ENCODE measurements around the gene CHST11. TPM values are rescaled to one million over a fixed set of nuclear protein-coding genes. Genes with fewer than 3 reads are reported as not detected.

Gene CHST11
- total and polyA plus RNA-seq, 3 donors from 2014 or later = 5.1 to 36.9 (median 23.9) TPM

DNA sequence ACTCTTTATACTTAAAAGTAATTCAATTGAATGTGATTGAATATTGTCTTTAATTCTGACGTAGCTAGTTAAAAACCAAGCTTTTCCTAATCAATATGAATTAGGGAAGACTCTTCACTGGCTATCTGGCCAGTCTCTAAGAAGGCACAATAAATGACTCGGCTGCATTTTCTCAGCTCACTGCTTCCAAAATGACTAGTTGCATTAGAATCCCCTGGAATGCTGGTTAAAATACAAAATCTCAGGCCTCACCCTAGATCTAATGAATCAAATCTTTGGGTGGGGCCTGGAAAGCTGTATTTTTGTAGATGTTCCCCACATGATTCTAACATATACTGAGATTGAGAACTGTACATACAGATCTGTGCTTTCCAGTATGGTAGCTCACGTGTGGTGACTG lies 242.1 kb downstream of the CHST11 start:
- DNase-seq = no peak
- Histone ChIP-seq H3K4me1 (peaks cover 7% of the 10 kb centered on the region), H3K9me3 (no peaks in the 10 kb centered on the region), H3K4me3 (no peak overlapping the region), H3K27me3 (no peaks in the 10 kb centered on the region), H3K36me3 (ENCODE audit: low read depth, missing control alignments) (no peaks in the 10 kb centered on the region), H3K27ac (no peak overlapping the region)
- TF ChIP-seq POLR2A (IDR thresholded peaks at IDR 0.05) (no peak), CTCF (IDR thresholded peaks at IDR 0.05) (no peak)
- intact Hi-C loops (cut with DNase I; ENCODE audit: low total_unique reads) = no loop called here
- 86 to 90% methylated on average over 3 of the region's 3 CpGs for WGBS, 2 donors

DNA sequence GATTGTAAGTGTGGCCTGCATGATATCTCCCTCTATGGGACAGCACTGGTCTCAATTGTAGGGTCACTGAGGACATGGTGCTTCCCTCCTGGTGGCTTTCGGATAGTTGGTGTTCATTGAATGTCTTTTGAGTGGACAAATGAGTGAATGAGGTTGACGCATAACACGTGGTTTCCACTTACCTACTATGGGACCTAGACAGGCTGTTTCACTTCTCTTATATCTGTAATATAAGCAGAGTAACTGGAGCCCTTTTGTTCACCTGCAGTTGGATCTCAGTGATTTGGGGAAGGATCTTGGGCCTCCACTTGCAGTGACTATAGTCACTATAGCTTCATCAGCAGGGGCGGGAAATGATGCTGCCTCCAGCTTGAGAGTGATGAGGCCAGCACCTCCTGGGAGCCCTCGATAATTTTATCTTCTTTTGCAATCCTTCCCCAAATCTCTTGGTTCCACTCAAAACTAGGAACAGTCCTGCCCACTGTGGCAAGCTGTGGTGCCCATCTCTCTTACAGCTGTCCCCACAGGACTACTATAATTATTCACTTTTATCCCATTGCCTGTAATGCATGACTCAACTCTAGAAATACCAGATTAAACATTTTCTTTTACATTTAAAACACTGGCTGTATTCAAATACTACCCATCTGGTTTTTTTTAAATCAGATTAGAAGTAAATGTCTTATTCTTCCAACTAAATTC lies 242.9 kb downstream of the CHST11 start:
- 81 to 85% methylated on average over 5 of the region's 5 CpGs for WGBS, 2 donors
- Histone ChIP-seq H3K27ac (no peak overlapping the region), H3K36me3 (ENCODE audit: low read depth, missing control alignments) (no peaks in the 10 kb centered on the region), H3K9me3 (no peaks in the 10 kb centered on the region), H3K4me1 (peaks cover 7% of the 10 kb centered on the region), H3K4me3 (no peak overlapping the region), H3K27me3 (no peaks in the 10 kb centered on the region)
- no peak for DNase-seq
- TF ChIP-seq CTCF (IDR thresholded peaks at IDR 0.05) (no peak), POLR2A (IDR thresholded peaks at IDR 0.05) (no peak)
- intact Hi-C loops (cut with DNase I; ENCODE audit: low total_unique reads) = no loop called here

DNA sequence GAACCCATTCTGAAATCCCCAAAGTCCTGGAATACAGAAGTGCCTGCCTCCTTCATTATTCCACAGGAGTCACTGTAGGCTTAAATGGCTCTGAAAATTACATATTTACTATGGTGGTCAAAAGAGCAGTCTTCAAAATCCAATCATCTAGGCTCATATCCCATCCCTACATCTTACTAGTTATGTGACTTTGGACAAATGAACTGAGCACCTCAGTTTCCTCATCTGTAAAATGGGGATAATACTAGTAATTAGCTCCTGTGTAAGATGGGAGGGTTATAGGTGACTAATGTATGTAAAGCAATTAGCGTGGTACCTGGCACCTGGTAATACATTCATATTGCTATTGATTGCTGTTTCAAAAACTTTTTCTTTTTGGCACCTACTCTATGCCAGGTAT lies 243.6 kb downstream of the CHST11 start:
- no peak for DNase-seq
- Histone ChIP-seq H3K36me3 (ENCODE audit: low read depth, missing control alignments) (no peaks in the 10 kb centered on the region), H3K4me1 (peaks cover 7% of the 10 kb centered on the region), H3K27ac (no peak overlapping the region), H3K9me3 (no peaks in the 10 kb centered on the region), H3K27me3 (no peaks in the 10 kb centered on the region), H3K4me3 (no peak overlapping the region)
- intact Hi-C loops (cut with DNase I; ENCODE audit: low total_unique reads) = no loop called here
- WGBS, 2 donors = 97 to 100% methylated on average over 1 of the region's 1 CpG
- TF ChIP-seq CTCF (IDR thresholded peaks at IDR 0.05) (no peak), POLR2A (IDR thresholded peaks at IDR 0.05) (no peak)

GRCh38 chr12:104701301-104701700 lies 244.6 kb downstream of the CHST11 start:
- Histone ChIP-seq H3K4me1 (no peaks in the 10 kb centered on the region), H3K9me3 (no peaks in the 10 kb centered on the region), H3K4me3 (no peak overlapping the region), H3K27ac (no peak overlapping the region), H3K36me3 (ENCODE audit: low read depth, missing control alignments) (no peaks in the 10 kb centered on the region), H3K27me3 (no peaks in the 10 kb centered on the region)
- DNase-seq = no peak
- intact Hi-C loops (cut with DNase I; ENCODE audit: low total_unique reads) = no loop called here
- TF ChIP-seq CTCF (IDR thresholded peaks at IDR 0.05) (no peak), POLR2A (IDR thresholded peaks at IDR 0.05) (no peak)
- 83 to 86% methylated on average over 7 of the region's 7 CpGs for WGBS, 2 donors

DNA sequence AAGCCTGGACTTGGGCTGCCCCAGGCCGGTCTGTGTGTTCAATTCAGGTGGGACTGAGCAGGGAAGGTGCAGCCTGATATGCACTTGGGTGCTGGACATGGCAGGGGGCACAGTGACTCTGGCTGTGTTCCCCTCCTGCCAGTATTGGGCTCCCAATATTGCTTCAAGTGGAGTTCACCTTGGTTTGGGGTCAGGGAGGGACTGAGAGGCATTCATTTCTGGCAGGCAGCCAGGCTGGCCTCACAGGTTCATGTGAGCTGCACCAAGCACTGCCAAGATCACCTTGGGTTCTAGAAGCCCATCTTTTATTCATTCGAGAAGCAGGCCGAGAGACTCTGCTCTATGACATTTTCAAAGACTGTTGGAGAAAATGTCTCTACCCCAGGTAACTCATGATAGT lies 245.0 kb downstream of the CHST11 start:
- TF ChIP-seq POLR2A (IDR thresholded peaks at IDR 0.05) (no peak), CTCF (IDR thresholded peaks at IDR 0.05) (no peak)
- H3K9me3 ChIP-seq = no peaks in the 10 kb centered on the region
- no peaks in the 10 kb centered on the region for H3K4me1 ChIP-seq
- H3K27me3 ChIP-seq = no peaks in the 10 kb centered on the region
- DNase-seq = no peak
- intact Hi-C loops (cut with DNase I; ENCODE audit: low total_unique reads) = no loop called here
- no peak overlapping the region for H3K27ac ChIP-seq
- no peaks in the 10 kb centered on the region for H3K36me3 ChIP-seq (ENCODE audit: low read depth, missing control alignments)
- no peak overlapping the region for H3K4me3 ChIP-seq
- WGBS, 2 donors = 95 to 96% methylated on average over 2 to 3 of the region's 3 CpGs
